GM18861 (cell line): ENCODE data around the gene IFNA2.
"Not testable (repeated sequence)": the region's sequence is repeated elsewhere in the genome, so short reads cannot be mapped to it uniquely, and the experiment has no call there.

ENCODE experiments used
- ATAC-seq: cut with Tn5 transposase; IDR thresholded peaks from one replicate; pipeline ENCODE4 v1.9.1; 2021; ENCODE audit not compliant: unreplicated experiment

The IFNA2 gene

GRCh38 chr9:21383627-21384026 lies 1.6 kb downstream of the IFNA2 start:
- no peak for ATAC-seq

- peak; percentile 97 for ATAC-seq
Measured at GRCh38 chr9:21381448-21382339, 3.5 kb downstream of the IFNA2 start.

GRCh38 chr9:21371467-21371866 lies 13.7 kb downstream of the IFNA2 start:
- ATAC-seq = not testable (repeated sequence)

- no peak for ATAC-seq
Measured at GRCh38 chr9:21367957-21368356, 17.2 kb downstream of the IFNA2 start, which contains the start of gene IFNA13. Gene IFNA13, minus strand, starts transcription at chr9:21368057. Its CDS starts 47 bp downstream, at chr9:21368010.

- peak; percentile 95 for ATAC-seq
Measured at GRCh38 chr9:21367169-21367568, 18.0 kb downstream of the IFNA2 start.

GRCh38 chr9:21362287-21362686 lies 22.9 kb downstream of the IFNA2 start:
- ATAC-seq = no peak

- peak; percentile 96 for ATAC-seq
Measured at GRCh38 chr9:21357479-21358460, 27.4 kb downstream of the IFNA2 start.

GRCh38 chr9:21350787-21351186 lies 34.4 kb downstream of the IFNA2 start, which contains the start of gene IFNA6:
Gene IFNA6, minus strand, starts transcription at chr9:21350887. Its CDS starts 0 bp downstream, at chr9:21350887.
- no peak for ATAC-seq

- no peak for ATAC-seq
Measured at GRCh38 chr9:21348430-21348970, 36.7 kb downstream of the IFNA2 start.

GRCh38 chr9:21340735-21341134 lies 44.5 kb downstream of the IFNA2 start:
- ATAC-seq = no peak

- no peak for ATAC-seq
Measured at GRCh38 chr9:21336457-21336856, 48.7 kb downstream of the IFNA2 start.

- peak; percentile 79 for ATAC-seq
Measured at GRCh38 chr9:21334701-21335632, 50.2 kb downstream of the IFNA2 start, which contains the start of gene KLHL9. Gene KLHL9, minus strand, starts transcription at chr9:21335404. Its CDS starts 545 bp downstream, at chr9:21334859.
